OCI-LY1 (cell line): ENCODE data around the gene NLRP4.

ENCODE experiments used
- H2AFZ ChIP-seq: fragments of 200-600 bp; sonication (generic), shearing (Covaris generic); 2 replicates; pipeline ENCODE4 v1.6.0; 2014; ENCODE audit warnings: antibody characterized with exemption, mild to moderate bottlenecking, low read length
- H3F3A ChIP-seq: fragments of 200-600 bp; sonication (generic), shearing (Covaris generic); 2 replicates; pipeline ENCODE4 v1.6.0; 2014; ENCODE audit warnings: mild to moderate bottlenecking, antibody characterized with exemption, low read length, moderate library complexity; ENCODE audit not compliant: insufficient read depth
- H3K27ac ChIP-seq: fragments of 200-600 bp; sonication (generic); 2 replicates; pipeline ENCODE4 v1.5.1; 2014; ENCODE audit warnings: low read length, mixed run types, mild to moderate bottlenecking, low read depth; ENCODE audit not compliant: poor library complexity, severe bottlenecking
- H3K27me3 ChIP-seq: fragments of 200-600 bp; sonication (generic); 2 replicates; pipeline ENCODE4 v1.6.0; 2014; ENCODE audit warnings: antibody characterized with exemption, mild to moderate bottlenecking, low read length, moderate library complexity; ENCODE audit not compliant: insufficient read depth
- H3K36me3 ChIP-seq: fragments of 200-600 bp; sonication (generic); 2 replicates; pipeline ENCODE4 v1.6.1; 2014; ENCODE audit warnings: mild to moderate bottlenecking, antibody characterized with exemption, low read length, moderate library complexity, mixed read lengths; ENCODE audit not compliant: insufficient read depth
- H3K4me1 ChIP-seq: fragments of 200-600 bp; sonication (generic); 2 replicates; pipeline ENCODE4 v1.5.1; 2014; ENCODE audit warnings: mild to moderate bottlenecking, low read length, moderate library complexity; ENCODE audit not compliant: insufficient read depth, severe bottlenecking
- H3K4me2 ChIP-seq: fragments of 200-600 bp; sonication (generic), shearing (Covaris generic); 2 replicates; pipeline ENCODE4 v1.6.1; 2014; ENCODE audit warnings: low read length
- H3K4me3 ChIP-seq: fragments of 200-600 bp; sonication (generic); 2 replicates; pipeline ENCODE4 v1.5.1; 2014; ENCODE audit warnings: low read length, low read depth, mild to moderate bottlenecking, mixed read lengths; ENCODE audit not compliant: poor library complexity, severe bottlenecking
- H3K79me2 ChIP-seq: fragments of 200-600 bp; shearing (Covaris generic); 2 replicates; pipeline ENCODE4 v1.6.1; 2016; ENCODE audit warnings: mixed run types, low read length, mixed read lengths; ENCODE audit not compliant: insufficient read depth
- H3K9ac ChIP-seq: fragments of 200-600 bp; sonication (generic), shearing (Covaris generic); 2 replicates; pipeline ENCODE4 v1.6.1; 2014; ENCODE audit warnings: mild to moderate bottlenecking, low read length, mixed read lengths
- H3K9me2 ChIP-seq: fragments of 200-600 bp; sonication (generic), shearing (Covaris generic); 2 replicates; pipeline ENCODE4 v1.6.1; 2014; ENCODE audit warnings: low read depth, mild to moderate bottlenecking, low read length, mixed read lengths
- H3K9me3 ChIP-seq: fragments of 200-600 bp; shearing (Covaris generic); 2 replicates; pipeline ENCODE4 v1.6.1; 2014; ENCODE audit warnings: low read length, mixed read lengths
- H4K20me1 ChIP-seq: fragments of 200-600 bp; sonication (generic), shearing (Covaris generic); 2 replicates; pipeline ENCODE4 v1.6.0; 2016; ENCODE audit warnings: mild to moderate bottlenecking, low read length; ENCODE audit not compliant: insufficient read depth
- CTCF ChIP-seq: fragments of 200-600 bp; sonication (generic), shearing (Covaris generic); IDR thresholded peaks from 2 replicates; pipeline ENCODE4 v1.5.1; 2017; ENCODE audit warnings: mild to moderate bottlenecking, antibody characterized with exemption, low read length, moderate library complexity, mixed read lengths
- EZH2 ChIP-seq: fragments of 200-600 bp; sonication (generic), shearing (Covaris generic); IDR thresholded peaks from 2 replicates; pipeline ENCODE4 v1.8.0; 2017; ENCODE audit warnings: borderline replicate concordance, mixed run types, mild to moderate bottlenecking, antibody characterized with exemption, low read length, moderate library complexity, mixed read lengths

The NLRP4 gene

GRCh38 chr19:55858969-55859368 lies 22.6 kb downstream of the NLRP4 start:
- H3K27me3 ChIP-seq: peaks cover 6% of the 10 kb centered on the region; the same call in 1 of the 2 replicates
- no peaks in the 10 kb centered on the region for H3K9me2 ChIP-seq
- H3K27ac ChIP-seq: no peak overlapping the region
- no peaks in the 10 kb centered on the region for H3K36me3 ChIP-seq
- TF ChIP-seq CTCF (no peak), EZH2 (no peak)
- H3K9me3 ChIP-seq: no peaks in the 10 kb centered on the region
- H3K4me1 ChIP-seq: no peaks in the 10 kb centered on the region
- H2AFZ ChIP-seq: no peak overlapping the region
- no peak overlapping the region for H3K9ac ChIP-seq
- H3K79me2 ChIP-seq: no peaks in the 10 kb centered on the region
- no peak overlapping the region for H3K4me3 ChIP-seq
- H3K4me2 ChIP-seq: no peak overlapping the region
- H4K20me1 ChIP-seq: no peaks in the 10 kb centered on the region
- H3F3A ChIP-seq: no peaks in the 10 kb centered on the region

- Histone ChIP-seq H3K4me1 (no peaks in the 10 kb centered on the region), H3K27ac (no peak overlapping the region), H3K9ac (no peak overlapping the region), H3K9me3 (no peaks in the 10 kb centered on the region), H3K36me3 (no peaks in the 10 kb centered on the region), H2AFZ (no peak overlapping the region), H3K4me3 (no peak overlapping the region), H3K4me2 (no peak overlapping the region), H4K20me1 (no peaks in the 10 kb centered on the region), H3K9me2 (no peaks in the 10 kb centered on the region), H3K27me3 (no peaks in the 10 kb centered on the region), H3K79me2 (no peaks in the 10 kb centered on the region), H3F3A (no peaks in the 10 kb centered on the region)
- TF ChIP-seq CTCF: no peak
- no peak for TF ChIP-seq EZH2
Observed at GRCh38 chr19:55866521-55866920, 30.2 kb downstream of the NLRP4 start.

- Histone ChIP-seq H3K27ac (no peak overlapping the region), H3K4me3 (no peak overlapping the region), H3F3A (no peaks in the 10 kb centered on the region), H3K4me1 (no peaks in the 10 kb centered on the region), H3K9ac (no peak overlapping the region), H4K20me1 (no peaks in the 10 kb centered on the region), H3K9me3 (no peaks in the 10 kb centered on the region), H3K4me2 (no peak overlapping the region), H3K27me3 (no peaks in the 10 kb centered on the region), H3K9me2 (no peaks in the 10 kb centered on the region), H3K79me2 (no peaks in the 10 kb centered on the region), H2AFZ (no peak overlapping the region), H3K36me3 (no peaks in the 10 kb centered on the region)
- TF ChIP-seq CTCF: no peak
- TF ChIP-seq EZH2: no peak
Observed at GRCh38 chr19:55867101-55867500, 30.8 kb downstream of the NLRP4 start.
